ENCODE data around the gene PCDH15.

Gene PCDH15

GRCh38 chr10:54501929-54502328 lies 299.1 kb downstream of the PCDH15 start:
- no peak overlapping the region for H3K4me3 ChIP-seq (replicated peaks in 1 of 2; ENCODE audit: low read depth in 2 of 2, low read length in 2 of 2)
- no peak for DNase-seq (ENCODE audit: low read depth in 2 of 2)
- no peak for TF ChIP-seq CTCF (IDR thresholded peaks at IDR 0.05; ENCODE audit: low read depth, low read length)

DNA sequence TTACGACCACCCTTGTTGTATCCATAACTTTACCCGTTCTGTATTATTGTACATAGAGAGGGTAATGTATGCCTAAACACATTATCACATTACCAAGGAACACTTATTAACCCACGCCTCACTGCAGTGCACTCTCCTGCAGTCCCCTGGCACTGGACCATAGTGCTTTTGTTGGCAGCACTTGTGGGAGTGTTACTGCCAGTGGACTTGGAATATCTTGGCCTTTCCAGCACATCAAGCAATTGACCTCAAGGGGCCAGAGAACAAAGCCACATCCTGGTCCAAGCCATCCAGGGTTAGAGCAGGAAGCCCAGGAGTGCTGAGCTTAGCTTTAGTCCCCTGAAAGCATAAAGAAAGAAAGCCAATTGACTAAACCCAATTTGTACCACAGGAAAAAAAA lies 304.2 kb downstream of the PCDH15 start:
- TF ChIP-seq CTCF (IDR thresholded peaks at IDR 0.05; ENCODE audit: low read depth, low read length): no peak
- no peak for DNase-seq (ENCODE audit: low read depth in 2 of 2)
- no peak overlapping the region for H3K4me3 ChIP-seq (replicated peaks in 1 of 2; ENCODE audit: low read depth in 2 of 2, low read length in 2 of 2)

GRCh38 chr10:54487743-54488142 lies 313.3 kb downstream of the PCDH15 start:
- H3K4me3 ChIP-seq (replicated peaks in 1 of 2; ENCODE audit: low read depth in 2 of 2, low read length in 2 of 2): no peak overlapping the region
- no peak for DNase-seq (ENCODE audit: low read depth in 2 of 2)
- TF ChIP-seq CTCF (IDR thresholded peaks at IDR 0.05; ENCODE audit: low read depth, low read length): no peak

DNA sequence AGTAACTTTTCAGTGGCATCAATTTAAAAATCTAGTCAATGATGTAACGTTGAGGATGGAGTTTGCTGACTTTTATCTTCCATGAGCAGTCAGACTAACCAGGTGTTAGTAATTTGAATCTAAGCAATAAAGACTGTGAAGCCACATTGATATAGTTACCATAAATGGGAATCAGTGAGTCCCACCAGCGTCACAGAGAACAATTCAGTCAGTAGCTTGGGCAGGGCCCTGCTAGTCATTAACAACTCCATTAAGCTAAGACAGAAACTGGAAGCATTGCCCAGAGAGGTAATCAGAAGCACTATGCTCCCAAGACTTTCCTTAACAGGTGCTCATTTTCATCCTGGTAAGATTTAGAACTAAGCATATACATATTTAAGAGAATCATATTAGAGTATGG lies 315.1 kb downstream of the PCDH15 start:
- no peak overlapping the region for H3K4me3 ChIP-seq (replicated peaks in 1 of 2; ENCODE audit: low read depth in 2 of 2, low read length in 2 of 2)
- TF ChIP-seq CTCF (IDR thresholded peaks at IDR 0.05; ENCODE audit: low read depth, low read length): no peak
- no peak for DNase-seq (ENCODE audit: low read depth in 2 of 2)

- TF ChIP-seq CTCF (IDR thresholded peaks at IDR 0.05; ENCODE audit: low read depth, low read length): no peak
- DNase-seq (ENCODE audit: low read depth in 2 of 2): no peak
- no peak overlapping the region for H3K4me3 ChIP-seq (replicated peaks in 1 of 2; ENCODE audit: low read depth in 2 of 2, low read length in 2 of 2)
These were observed 316.8 kb downstream of the PCDH15 start for GRCh38 chr10:54484186-54484585.

GRCh38 chr10:54478601-54479000 lies 322.4 kb downstream of the PCDH15 start:
- no peak overlapping the region for H3K4me3 ChIP-seq (replicated peaks in 1 of 2; ENCODE audit: low read depth in 2 of 2, low read length in 2 of 2)
- no peak for DNase-seq (ENCODE audit: low read depth in 2 of 2)
- TF ChIP-seq CTCF (IDR thresholded peaks at IDR 0.05; ENCODE audit: low read depth, low read length): no peak

- DNase-seq (ENCODE audit: low read depth in 2 of 2): no peak
- TF ChIP-seq CTCF (IDR thresholded peaks at IDR 0.05; ENCODE audit: low read depth, low read length): no peak
- no peak overlapping the region for H3K4me3 ChIP-seq (replicated peaks in 1 of 2; ENCODE audit: low read depth in 2 of 2, low read length in 2 of 2)
These were observed 323.3 kb downstream of the PCDH15 start for GRCh38 chr10:54477738-54478137.
